Panc1 (cell line): ENCODE data around the gene OSBPL5. TPM values are rescaled to one million over a fixed set of nuclear protein-coding genes. Genes with fewer than 3 reads are reported as not detected.

Experiments used
- ATAC-seq: fragments of 200-7000 bp; cut with Tn5 transposase; 2 replicates; pipeline ENCODE4 v1.9.1; 2020; ENCODE audit warnings: mild to moderate bottlenecking, moderate library complexity
- BruUV-seq: library from RNA; stranded (reverse); fragments of 400-500 nt; replicated peaks from 2 replicates; lab custom pipeline; 2021; lab: Mats Ljungman, UMichigan
- CTCF ChIA-PET: fragments of 300-600 bp; sonication (Branson Sonifier 250); formaldehyde crosslinking; loops from one replicate; lab custom pipeline; 2022; ENCODE audit warnings: antibody characterized with exemption; lab: Charles Lee
- POLR2A ChIA-PET: fragments of 300-600 bp; sonication (Branson Sonifier 250); formaldehyde crosslinking; loops from one replicate; lab custom pipeline; 2022; ENCODE audit warnings: antibody characterized with exemption; lab: Charles Lee
- DNase-seq: peaks from one replicate; pipeline ENCODE4 v3.0.0-alpha.2; 2010; ENCODE audit warnings: low read depth, low spot score
- H3K27ac ChIP-seq: 2 replicates; pipeline ENCODE4 v1.5.1; 2011; ENCODE audit warnings: mild to moderate bottlenecking, low read length, inconsistent platforms
- H3K27me3 ChIP-seq: fragments of 200-500 bp; sonication (Bioruptor generic); 2 replicates; pipeline ENCODE4 v1.6.0; 2014; ENCODE audit warnings: low read length, inconsistent platforms; ENCODE audit not compliant: control insufficient read depth, insufficient read depth
- H3K36me3 ChIP-seq: fragments of 200-500 bp; sonication (Bioruptor generic); 2 replicates; pipeline ENCODE4 v1.5.1; 2014; ENCODE audit warnings: inconsistent platforms, mild to moderate bottlenecking, low read length, moderate library complexity; ENCODE audit not compliant: control insufficient read depth, insufficient read depth
- H3K4me1 ChIP-seq: 2 replicates; pipeline ENCODE4 v1.5.1; 2011; ENCODE audit warnings: inconsistent platforms, mild to moderate bottlenecking, low read length, moderate library complexity; ENCODE audit not compliant: control insufficient read depth, insufficient read depth
- H3K4me3 ChIP-seq, 2 experiments: 2 replicates each; pipeline ENCODE4 v1.5.1; 2011 to 2012; ENCODE audit warnings: low read depth in 2 of 2, low read length in 2 of 2, mild to moderate bottlenecking in 2 of 2, inconsistent platforms in 1 of 2, moderate library complexity in 1 of 2
- H3K9me3 ChIP-seq: fragments of 200-500 bp; sonication (Bioruptor generic); 2 replicates; pipeline ENCODE4 v1.5.1; 2014; ENCODE audit warnings: low read depth, mild to moderate bottlenecking, inconsistent platforms, low read length, moderate library complexity; ENCODE audit not compliant: control insufficient read depth, insufficient read depth
- POLR2AphosphoS5 ChIP-seq: IDR thresholded peaks from 2 replicates; pipeline ENCODE4 v1.6.1; 2012; ENCODE audit warnings: mild to moderate bottlenecking, low read depth, low read length, moderate library complexity
- SIN3A ChIP-seq: IDR thresholded peaks from 2 replicates; pipeline ENCODE4 v1.6.1; 2012; ENCODE audit warnings: low read depth, mild to moderate bottlenecking, low read length, moderate library complexity, borderline replicate concordance; ENCODE audit not compliant: insufficient read depth
- TCF7L2 ChIP-seq: IDR thresholded peaks from 2 replicates; pipeline ENCODE4 v1.6.1; 2011; ENCODE audit warnings: mild to moderate bottlenecking, low read depth, low read length, inconsistent platforms
- in situ Hi-C: cut with HindIII; loops from 2 replicates; pipeline ENCODE4 v1.10.0; 2016; ENCODE audit warnings: low sequenced_read_pairs, low pct_unique_long_range_greater_than_20kb
- intact Hi-C: fragments of 100-400 bp; cut with micrococcal nuclease; formaldehyde crosslinking; loops from one replicate; pipeline ENCODE4 v1.10.0; 2022; ENCODE audit not compliant: unreplicated experiment
- total RNA-seq: library from RNA; stranded (reverse); gene quantifications from one replicate; pipeline ENCODE4 v1.2.1, GENCODE V29; 2021; ENCODE audit not compliant: unreplicated experiment
- TF ChIP-seq, protein P1 (sequence below), 2 experiments: IDR thresholded peaks; 2 replicates each; pipeline ENCODE4 v1.6.1; 2011 to 2012; ENCODE audit warnings: low read depth in 2 of 2, control low read depth in 1 of 2, low read length in 1 of 2, mild to moderate bottlenecking in 1 of 2, moderate library complexity in 1 of 2; ENCODE audit not compliant: insufficient read depth in 1 of 2
- TF ChIP-seq, protein P2 (sequence below): fragments of 450-650 bp; IDR thresholded peaks from 2 replicates; pipeline ENCODE4 v1.5.1; 2017; ENCODE audit warnings: mild to moderate bottlenecking

The OSBPL5 gene
- total RNA-seq, 1 experiment from 2014 or later = 20.2 TPM

DNA sequence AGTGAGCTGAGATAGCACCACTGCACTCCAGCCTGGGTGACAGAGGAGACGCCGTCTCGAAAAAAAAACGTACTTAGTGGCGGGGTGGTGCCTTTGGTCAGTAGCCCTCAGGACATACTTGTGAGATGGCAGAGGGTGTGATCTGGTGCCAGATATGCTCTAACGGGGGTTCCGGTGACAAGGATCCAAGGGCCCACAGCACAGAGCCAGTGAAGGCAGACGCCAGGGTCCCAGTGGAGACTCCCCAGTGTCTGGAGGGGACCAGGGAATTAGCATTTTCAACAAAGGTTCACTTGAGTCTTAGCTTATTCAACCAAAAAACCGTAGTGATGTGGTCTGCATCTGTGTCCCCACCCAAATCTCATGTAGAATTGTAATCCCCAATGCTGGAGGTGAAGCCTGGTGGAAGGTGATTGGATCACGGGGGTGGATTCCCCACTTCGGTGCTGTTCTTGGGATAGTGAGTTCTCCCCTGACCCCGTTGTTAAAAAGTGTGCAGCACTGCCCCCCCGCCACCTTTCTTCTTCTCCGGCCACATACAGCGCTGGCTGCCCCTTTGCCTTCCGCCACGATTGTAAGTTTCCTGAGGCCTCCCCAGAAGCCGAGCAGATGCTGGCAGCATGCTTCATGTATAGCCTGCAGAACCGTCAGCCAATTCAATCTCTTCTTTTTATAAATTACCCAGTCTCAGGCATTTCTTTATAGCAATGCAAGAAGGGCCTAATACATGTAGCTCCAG, 26.6 kb upstream of the OSBPL5 start:
- Histone ChIP-seq H3K36me3 (no peaks in the 10 kb centered on the region), H3K4me1 (no peaks in the 10 kb centered on the region), H3K4me3 (no peak overlapping the region), H3K27me3 (no peaks in the 10 kb centered on the region), H3K27ac (no peak overlapping the region), H3K9me3 (no peaks in the 10 kb centered on the region)
- POLR2A ChIA-PET = no interaction called here
- in situ Hi-C loops = no loop called here
- no TSS peak for BruUV-seq
- intact Hi-C loops = no loop called here
- TF ChIP-seq SIN3A (no peak), TCF7L2 (no peak), POLR2AphosphoS5 (no peak)
- TF ChIP-seq, protein P1, sequence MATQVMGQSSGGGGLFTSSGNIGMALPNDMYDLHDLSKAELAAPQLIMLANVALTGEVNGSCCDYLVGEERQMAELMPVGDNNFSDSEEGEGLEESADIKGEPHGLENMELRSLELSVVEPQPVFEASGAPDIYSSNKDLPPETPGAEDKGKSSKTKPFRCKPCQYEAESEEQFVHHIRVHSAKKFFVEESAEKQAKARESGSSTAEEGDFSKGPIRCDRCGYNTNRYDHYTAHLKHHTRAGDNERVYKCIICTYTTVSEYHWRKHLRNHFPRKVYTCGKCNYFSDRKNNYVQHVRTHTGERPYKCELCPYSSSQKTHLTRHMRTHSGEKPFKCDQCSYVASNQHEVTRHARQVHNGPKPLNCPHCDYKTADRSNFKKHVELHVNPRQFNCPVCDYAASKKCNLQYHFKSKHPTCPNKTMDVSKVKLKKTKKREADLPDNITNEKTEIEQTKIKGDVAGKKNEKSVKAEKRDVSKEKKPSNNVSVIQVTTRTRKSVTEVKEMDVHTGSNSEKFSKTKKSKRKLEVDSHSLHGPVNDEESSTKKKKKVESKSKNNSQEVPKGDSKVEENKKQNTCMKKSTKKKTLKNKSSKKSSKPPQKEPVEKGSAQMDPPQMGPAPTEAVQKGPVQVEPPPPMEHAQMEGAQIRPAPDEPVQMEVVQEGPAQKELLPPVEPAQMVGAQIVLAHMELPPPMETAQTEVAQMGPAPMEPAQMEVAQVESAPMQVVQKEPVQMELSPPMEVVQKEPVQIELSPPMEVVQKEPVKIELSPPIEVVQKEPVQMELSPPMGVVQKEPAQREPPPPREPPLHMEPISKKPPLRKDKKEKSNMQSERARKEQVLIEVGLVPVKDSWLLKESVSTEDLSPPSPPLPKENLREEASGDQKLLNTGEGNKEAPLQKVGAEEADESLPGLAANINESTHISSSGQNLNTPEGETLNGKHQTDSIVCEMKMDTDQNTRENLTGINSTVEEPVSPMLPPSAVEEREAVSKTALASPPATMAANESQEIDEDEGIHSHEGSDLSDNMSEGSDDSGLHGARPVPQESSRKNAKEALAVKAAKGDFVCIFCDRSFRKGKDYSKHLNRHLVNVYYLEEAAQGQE (IDR thresholded peaks at IDR 0.05; ENCODE audit: insufficient read depth in 1 of 2, low read depth in 2 of 2, low read length in 1 of 2) = no peak
- TF ChIP-seq, protein P2, sequence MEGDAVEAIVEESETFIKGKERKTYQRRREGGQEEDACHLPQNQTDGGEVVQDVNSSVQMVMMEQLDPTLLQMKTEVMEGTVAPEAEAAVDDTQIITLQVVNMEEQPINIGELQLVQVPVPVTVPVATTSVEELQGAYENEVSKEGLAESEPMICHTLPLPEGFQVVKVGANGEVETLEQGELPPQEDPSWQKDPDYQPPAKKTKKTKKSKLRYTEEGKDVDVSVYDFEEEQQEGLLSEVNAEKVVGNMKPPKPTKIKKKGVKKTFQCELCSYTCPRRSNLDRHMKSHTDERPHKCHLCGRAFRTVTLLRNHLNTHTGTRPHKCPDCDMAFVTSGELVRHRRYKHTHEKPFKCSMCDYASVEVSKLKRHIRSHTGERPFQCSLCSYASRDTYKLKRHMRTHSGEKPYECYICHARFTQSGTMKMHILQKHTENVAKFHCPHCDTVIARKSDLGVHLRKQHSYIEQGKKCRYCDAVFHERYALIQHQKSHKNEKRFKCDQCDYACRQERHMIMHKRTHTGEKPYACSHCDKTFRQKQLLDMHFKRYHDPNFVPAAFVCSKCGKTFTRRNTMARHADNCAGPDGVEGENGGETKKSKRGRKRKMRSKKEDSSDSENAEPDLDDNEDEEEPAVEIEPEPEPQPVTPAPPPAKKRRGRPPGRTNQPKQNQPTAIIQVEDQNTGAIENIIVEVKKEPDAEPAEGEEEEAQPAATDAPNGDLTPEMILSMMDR = no peak
- no peak for ATAC-seq
- DNase-seq = no peak
- CTCF ChIA-PET = no interaction called here

DNA sequence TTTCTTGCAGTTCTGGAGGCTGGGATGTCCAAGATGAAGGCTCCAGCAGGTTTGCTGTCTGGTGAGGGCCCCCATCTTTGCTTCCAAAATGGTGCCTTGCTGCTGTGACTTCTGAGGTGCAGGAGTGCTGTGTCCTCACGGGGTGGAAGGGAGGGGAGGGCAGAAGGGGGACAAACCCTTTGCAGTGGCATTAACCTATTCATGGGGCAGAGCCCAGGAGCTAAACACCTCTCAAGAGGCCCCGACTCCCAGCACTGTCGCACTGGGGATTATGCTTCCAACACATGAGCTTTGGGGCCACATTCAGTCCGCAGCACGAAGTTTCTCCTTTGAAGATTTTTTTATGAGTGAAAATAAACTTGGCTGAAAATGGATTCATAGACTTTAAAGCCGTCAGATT, 25.5 kb upstream of the OSBPL5 start:
- H3K27ac ChIP-seq = no peak overlapping the region
- POLR2A ChIA-PET = no interaction called here
- no peaks in the 10 kb centered on the region for H3K36me3 ChIP-seq
- TF ChIP-seq, protein P2 = no peak
- H3K27me3 ChIP-seq = no peaks in the 10 kb centered on the region
- DNase-seq (no peak), ATAC-seq (no peak)
- intact Hi-C loops (no loop called here), in situ Hi-C loops (no loop called here)
- no peaks in the 10 kb centered on the region for H3K9me3 ChIP-seq
- H3K4me1 ChIP-seq = no peaks in the 10 kb centered on the region
- no peak overlapping the region for H3K4me3 ChIP-seq
- CTCF ChIA-PET = no interaction called here
- no TSS peak for BruUV-seq
